HepG2 (cell line): ENCODE data around the gene ORMDL3. TPM values are rescaled to one million over a fixed set of nuclear protein-coding genes. Genes with fewer than 3 reads are reported as not detected.

Experiments
- AGO1 ChIP-seq: fragments of 200-400 bp; formaldehyde crosslinking; IDR thresholded peaks from 2 replicates; pipeline ENCODE4 v1.6.1; 2017; ENCODE audit warnings: mild to moderate bottlenecking, low read depth, low read length, moderate library complexity; ENCODE audit not compliant: poor library complexity, severe bottlenecking
- ASH2L ChIP-seq: fragments of 300-600, 200-600 bp; sonication (generic); IDR thresholded peaks from 2 replicates; pipeline ENCODE4 v1.7.0; 2017; ENCODE audit warnings: low read depth, mild to moderate bottlenecking, moderate library complexity, mixed read lengths, low read length; ENCODE audit not compliant: insufficient read length
- ATF6 ChIP-seq: sonication (generic); formaldehyde crosslinking; conservative IDR thresholded peaks from 2 replicates; pipeline ENCODE4 v1.4.0; 2020; ENCODE audit warnings: missing genetic modification reagents
- DNMT3B ChIP-seq: conservative IDR thresholded peaks from 2 replicates; pipeline ENCODE4 v1.6.1; 2016; ENCODE audit warnings: missing biosample characterization, control low read depth
- ESRRA ChIP-seq: sonication (generic); formaldehyde crosslinking; IDR thresholded peaks from 2 replicates; pipeline ENCODE4 v1.5.1; 2020; ENCODE audit warnings: mild to moderate bottlenecking, low read depth, missing genetic modification reagents
- ETS1 ChIP-seq: sonication (generic); formaldehyde crosslinking; IDR thresholded peaks from 2 replicates; pipeline ENCODE4 v1.4.0; 2020; ENCODE audit warnings: missing genetic modification reagents
- FOXP1 ChIP-seq, 2 experiments: fragments of 450-650 bp in 1 of 2; IDR thresholded peaks; 2 replicates each; pipeline ENCODE4 v1.6.1; 2017 to 2018; ENCODE audit warnings: antibody characterized with exemption in 1 of 2
- HCFC1 ChIP-seq: fragments of 150-350 bp; IDR thresholded peaks from 2 replicates; pipeline ENCODE4 v1.6.1; 2014; ENCODE audit warnings: low read depth, low read length
- MED8 ChIP-seq: sonication (generic); formaldehyde crosslinking; IDR thresholded peaks from 2 replicates; pipeline ENCODE4 v1.8.1; 2023; ENCODE audit warnings: mild to moderate bottlenecking, missing genetic modification reagents; ENCODE audit not compliant: insufficient replicate concordance
- MEIS1 ChIP-seq: sonication (generic); formaldehyde crosslinking; IDR thresholded peaks from 2 replicates; pipeline ENCODE4 v1.9.0; 2021; ENCODE audit warnings: mild to moderate bottlenecking, missing genetic modification reagents, moderate library complexity, borderline replicate concordance
- MTA3 ChIP-seq: sonication (generic); formaldehyde crosslinking; IDR thresholded peaks from 2 replicates; pipeline ENCODE4 v1.4.0; 2020; ENCODE audit warnings: missing genetic modification reagents
- NBN ChIP-seq: fragments of 450-650 bp; conservative IDR thresholded peaks from 2 replicates; pipeline ENCODE4 v1.6.1; 2017
- NFATC3 ChIP-seq: sonication (generic); formaldehyde crosslinking; IDR thresholded peaks from 2 replicates; pipeline ENCODE4 v1.5.1; 2020; ENCODE audit warnings: mild to moderate bottlenecking, missing genetic modification reagents
- ZBTB42 ChIP-seq: sonication (generic); formaldehyde crosslinking; IDR thresholded peaks from 2 replicates; pipeline ENCODE4 v1.5.0; 2020; ENCODE audit warnings: mild to moderate bottlenecking, missing genetic modification reagents
- ZNF124 ChIP-seq: sonication (generic); formaldehyde crosslinking; IDR thresholded peaks from 2 replicates; pipeline ENCODE4 v1.4.0; 2020; ENCODE audit warnings: missing genetic modification reagents
- ZNF143 ChIP-seq: sonication (generic); formaldehyde crosslinking; IDR thresholded peaks from 2 replicates; pipeline ENCODE4 v1.4.0; 2020; ENCODE audit warnings: missing genetic modification reagents
- ZNF280B ChIP-seq: sonication (generic); formaldehyde crosslinking; IDR thresholded peaks from 2 replicates; pipeline ENCODE4 v1.5.0; 2020; ENCODE audit warnings: missing genetic modification reagents, mild to moderate bottlenecking, borderline replicate concordance
- ZNF331 ChIP-seq: sonication (generic); formaldehyde crosslinking; IDR thresholded peaks from 2 replicates; pipeline ENCODE4 v1.4.0; 2020; ENCODE audit warnings: missing genetic modification reagents
- ZNF598 ChIP-seq: sonication (generic); formaldehyde crosslinking; IDR thresholded peaks from 2 replicates; pipeline ENCODE4 v1.5.1; 2020; ENCODE audit warnings: mild to moderate bottlenecking, missing genetic modification reagents, borderline replicate concordance
- ZNF891 ChIP-seq: sonication (generic); formaldehyde crosslinking; IDR thresholded peaks from 2 replicates; pipeline ENCODE4 v1.5.0; 2020; ENCODE audit warnings: mild to moderate bottlenecking, missing genetic modification reagents
- polyA plus RNA-seq, 8 experiments: library from polyadenylated mRNA; depleted of rRNA in 3 of 8; stranded (reverse) in 7 of 8; unstranded in 1 of 8; fragments of >200 nt; fragmentation: Illumina TruSeq in 4 of 8; extraction: Trizol in 4 of 8; gene quantifications; 2 replicates each; pipeline versions ENCODE4 v1.2.1 to v1.2.3, GENCODE V29; 2011 to 2016; ENCODE audit warnings: low read depth in 4 of 8, missing spikeins in 1 of 8, mixed read lengths in 1 of 8; ENCODE audit not compliant: insufficient read depth in 1 of 8
- total RNA-seq, 5 experiments: library from RNA; depleted of rRNA; stranded (reverse); fragments of >200 nt; fragmentation: Illumina TruSeq; extraction: Trizol; gene quantifications; 2 replicates each; pipeline ENCODE4 v1.2.3, GENCODE V29; 2016; ENCODE audit warnings: low read depth in 1 of 5
- TF ChIP-seq, protein P1 (sequence below): conservative IDR thresholded peaks from 2 replicates; pipeline ENCODE4 v1.6.1; 2018; ENCODE audit warnings: missing genetic modification reagents
- TF ChIP-seq, protein P2 (sequence below): sonication (generic); formaldehyde crosslinking; IDR thresholded peaks from 2 replicates; pipeline ENCODE4 v1.4.0; 2020; ENCODE audit warnings: missing genetic modification reagents

The ORMDL3 gene
- total and polyA plus RNA-seq, 2 of the 13 experiments (the other 11 are each of a cell fraction or from before 2014, with no cell fraction given) = 181 to 384 TPM

DNA sequence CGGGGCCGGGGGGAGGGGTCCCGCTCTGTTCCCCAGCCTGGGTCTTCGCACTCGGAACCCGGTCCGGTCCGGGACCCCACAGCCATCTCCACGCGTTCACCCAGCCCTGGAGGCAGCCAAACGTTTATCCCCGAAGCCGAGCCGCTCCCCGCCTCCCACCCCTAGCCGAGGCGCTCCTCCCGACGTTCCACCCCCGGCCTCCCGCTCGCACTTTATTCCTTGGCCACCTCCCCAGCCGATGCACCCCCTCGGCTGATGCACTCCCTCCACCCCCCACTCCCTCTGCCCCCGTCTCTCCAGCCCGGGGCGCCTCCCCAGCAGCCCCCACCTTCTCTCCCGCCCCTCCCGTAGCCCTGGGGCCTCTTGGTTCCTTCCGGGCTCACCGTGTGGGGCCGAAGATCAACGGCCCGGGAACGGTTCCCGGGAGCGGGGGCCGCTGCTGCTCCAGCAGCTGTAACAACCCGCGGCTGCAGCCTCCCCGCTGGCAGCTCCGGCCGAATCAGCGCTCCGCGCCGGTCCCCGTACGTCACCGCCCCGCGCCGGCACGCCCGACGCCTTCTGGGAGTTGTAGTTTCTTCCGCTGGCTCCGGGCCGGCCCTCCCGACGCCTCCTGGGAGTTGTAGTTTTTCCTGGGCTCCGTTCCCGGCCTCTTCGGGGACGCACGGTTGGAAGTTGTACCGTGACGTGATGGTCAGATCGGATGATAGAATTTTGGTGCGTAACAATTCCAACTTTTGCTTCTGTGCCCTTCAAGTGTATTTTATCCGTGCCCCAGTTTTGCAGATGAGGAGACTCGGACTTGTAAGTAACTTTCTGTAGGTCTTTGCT, at the start of gene ORMDL3, which contains the start of gene LRRC3C (continued):
- TF ChIP-seq ZNF891 (CRISPR knock-in tag) (peak; percentile 87; the same call in 1 of the 2 replicates), ZNF143 (CRISPR knock-in tag) (peak; percentile 100), ESRRA (CRISPR knock-in tag) (no peak; the same call in 1 of the 2 replicates), MED8 (CRISPR knock-in tag) (peak; percentile 56), NBN (no peak), ATF6 (CRISPR knock-in tag) (no peak; the same call in none of the 2 replicates), NFATC3 (CRISPR knock-in tag) (no peak), ASH2L (peak; percentile 78), ZBTB42 (no peak), FOXP1 (IDR thresholded peaks at IDR 0.05) (no peak), FOXP1 (CRISPR knock-in tag; IDR thresholded peaks at IDR 0.05) (no peak; the same call in 1 of the 2 replicates), ETS1 (CRISPR knock-in tag) (peak; percentile 87), HCFC1 (peak; percentile 100), ZNF280B (CRISPR knock-in tag) (0 out of 2 replicates have a peak, but pooled peaks have one; percentile 14), MTA3 (CRISPR knock-in tag) (no peak), MEIS1 (CRISPR knock-in tag) (peak; percentile 26; the same call in 1 of the 2 replicates), DNMT3B (CRISPR knock-in tag) (peak; percentile 77; the same call in 1 of the 2 replicates), ZNF598 (CRISPR knock-in tag) (no peak), AGO1 (no peak), ZNF124 (peak; percentile 91; the same call in 1 of the 2 replicates), ZNF331 (CRISPR knock-in tag) (peak; percentile 87; the same call in 1 of the 2 replicates)
- TF ChIP-seq, protein P1, sequence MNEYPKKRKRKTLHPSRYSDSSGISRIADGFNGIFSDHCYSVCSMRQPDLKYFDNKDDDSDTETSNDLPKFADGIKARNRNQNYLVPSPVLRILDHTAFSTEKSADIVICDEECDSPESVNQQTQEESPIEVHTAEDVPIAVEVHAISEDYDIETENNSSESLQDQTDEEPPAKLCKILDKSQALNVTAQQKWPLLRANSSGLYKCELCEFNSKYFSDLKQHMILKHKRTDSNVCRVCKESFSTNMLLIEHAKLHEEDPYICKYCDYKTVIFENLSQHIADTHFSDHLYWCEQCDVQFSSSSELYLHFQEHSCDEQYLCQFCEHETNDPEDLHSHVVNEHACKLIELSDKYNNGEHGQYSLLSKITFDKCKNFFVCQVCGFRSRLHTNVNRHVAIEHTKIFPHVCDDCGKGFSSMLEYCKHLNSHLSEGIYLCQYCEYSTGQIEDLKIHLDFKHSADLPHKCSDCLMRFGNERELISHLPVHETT = peak; percentile 97
- TF ChIP-seq, protein P2, sequence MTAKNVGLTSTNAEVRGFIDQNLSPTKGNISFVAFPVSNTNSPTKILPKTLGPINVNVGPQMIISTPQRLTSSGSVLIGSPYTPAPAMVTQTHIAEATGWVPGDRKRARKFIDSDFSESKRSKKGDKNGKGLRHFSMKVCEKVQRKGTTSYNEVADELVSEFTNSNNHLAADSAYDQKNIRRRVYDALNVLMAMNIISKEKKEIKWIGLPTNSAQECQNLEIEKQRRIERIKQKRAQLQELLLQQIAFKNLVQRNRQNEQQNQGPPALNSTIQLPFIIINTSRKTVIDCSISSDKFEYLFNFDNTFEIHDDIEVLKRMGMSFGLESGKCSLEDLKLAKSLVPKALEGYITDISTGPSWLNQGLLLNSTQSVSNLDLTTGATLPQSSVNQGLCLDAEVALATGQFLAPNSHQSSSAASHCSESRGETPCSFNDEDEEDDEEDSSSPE = peak; percentile 61
